ENCODE results near the gene FBXW2.
A peak's percentile ranks its signal among the peaks of the same experiment; 100 is the strongest.
"Not testable (repeated sequence)": the region's sequence is repeated elsewhere in the genome, so short reads cannot be mapped to it uniquely, and the experiment has no call there.

FBXW2 gene

GRCh38 chr9:120755810-120756434, 37.3 kb downstream of the FBXW2 start:
- Histone ChIP-seq H3K4me1 (ENCODE audit: control insufficient read depth in 1 of 2, insufficient read depth in 1 of 2, low read depth in 1 of 2, low read length in 1 of 2) (peaks cover 57 to 65% of the 10 kb centered on the region in 2 experiments), H3K27me3 (no peaks in the 10 kb centered on the region), H3K9me3 (no peaks in the 10 kb centered on the region), H3K4me3 (ENCODE audit: low read depth in 1 of 2, low read length in 1 of 2) (no peak overlapping the region), H3K27ac (peak overlapping the region; percentile 77), H3K36me3 (peaks cover 6% of the 10 kb centered on the region)
- peak; percentile 92 for TF ChIP-seq CTCF (IDR thresholded peaks at IDR 0.05)

GRCh38 chr9:120755044-120755443, 38.2 kb downstream of the FBXW2 start:
- H3K36me3 ChIP-seq, result no peaks in the 10 kb centered on the region
- H3K27ac ChIP-seq, result peak overlapping the region; percentile 77
- no peak overlapping the region for H3K4me3 ChIP-seq (ENCODE audit: low read depth in 1 of 2, low read length in 1 of 2)
- H3K27me3 ChIP-seq, result no peaks in the 10 kb centered on the region
- H3K9me3 ChIP-seq, result no peaks in the 10 kb centered on the region
- H3K4me1 ChIP-seq (ENCODE audit: control insufficient read depth in 1 of 2, insufficient read depth in 1 of 2, low read depth in 1 of 2, low read length in 1 of 2), result peaks cover 57 to 62% of the 10 kb centered on the region in 2 experiments
- TF ChIP-seq CTCF (IDR thresholded peaks at IDR 0.05), result no peak

DNA sequence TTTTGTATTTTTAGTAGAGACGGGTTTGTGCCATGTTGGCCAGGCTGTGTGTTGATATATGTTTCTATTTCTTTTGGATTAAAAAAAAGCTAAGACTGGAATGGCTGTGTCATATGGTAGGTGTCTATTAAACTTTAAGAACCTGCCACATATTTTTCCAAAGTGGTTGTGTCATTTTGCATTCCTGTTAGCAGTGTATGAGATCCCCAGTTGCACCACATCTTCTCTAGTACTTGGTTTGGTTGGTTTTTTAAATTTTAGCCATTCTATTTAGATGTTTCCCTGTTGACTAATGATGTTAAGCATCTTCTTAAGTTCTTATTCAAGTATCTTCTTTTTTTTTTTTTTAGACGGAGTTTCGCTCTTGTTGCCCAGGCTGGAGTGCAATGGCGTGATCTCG, 42.8 kb downstream of the FBXW2 start:
- Histone ChIP-seq H3K9me3 (no peaks in the 10 kb centered on the region), H3K4me1 (ENCODE audit: control insufficient read depth in 1 of 2, insufficient read depth in 1 of 2, low read depth in 1 of 2, low read length in 1 of 2) (peaks cover 17 to 19% of the 10 kb centered on the region in 2 experiments), H3K4me3 (ENCODE audit: low read depth in 1 of 2, low read length in 1 of 2) (no peak overlapping the region), H3K27me3 (no peaks in the 10 kb centered on the region), H3K36me3 (no peaks in the 10 kb centered on the region), H3K27ac (no peak overlapping the region)
- no peak for TF ChIP-seq CTCF (IDR thresholded peaks at IDR 0.05)

DNA sequence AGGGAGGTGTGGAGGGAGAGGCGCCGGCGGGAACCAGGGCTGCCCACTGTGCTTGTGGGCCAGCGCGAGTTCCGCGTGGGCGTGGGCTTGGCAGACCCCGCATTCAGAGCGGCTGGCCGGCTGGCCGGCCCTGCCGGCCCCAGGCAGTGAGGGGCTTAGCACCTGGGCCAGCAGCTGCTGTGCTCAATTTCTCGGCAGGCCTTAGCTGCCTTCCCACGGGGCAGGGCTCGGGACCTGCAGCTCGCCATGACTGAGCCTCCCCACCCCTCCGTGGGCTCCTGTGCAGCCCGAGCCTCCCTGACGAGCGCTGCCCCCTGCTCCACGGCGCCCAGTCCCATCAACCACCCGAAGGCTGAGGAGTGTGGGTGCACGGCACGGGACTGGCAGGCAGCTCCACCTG, 46.9 kb downstream of the FBXW2 start:
- H3K9me3 ChIP-seq; H3K4me3 ChIP-seq (ENCODE audit: low read depth in 1 of 2, low read length in 1 of 2); H3K27me3 ChIP-seq; H3K36me3 ChIP-seq; H3K27ac ChIP-seq: not testable (repeated sequence)
- peaks cover 28 to 32% of the 10 kb centered on the region in 2 experiments for H3K4me1 ChIP-seq (ENCODE audit: control insufficient read depth in 1 of 2, insufficient read depth in 1 of 2, low read depth in 1 of 2, low read length in 1 of 2)

DNA sequence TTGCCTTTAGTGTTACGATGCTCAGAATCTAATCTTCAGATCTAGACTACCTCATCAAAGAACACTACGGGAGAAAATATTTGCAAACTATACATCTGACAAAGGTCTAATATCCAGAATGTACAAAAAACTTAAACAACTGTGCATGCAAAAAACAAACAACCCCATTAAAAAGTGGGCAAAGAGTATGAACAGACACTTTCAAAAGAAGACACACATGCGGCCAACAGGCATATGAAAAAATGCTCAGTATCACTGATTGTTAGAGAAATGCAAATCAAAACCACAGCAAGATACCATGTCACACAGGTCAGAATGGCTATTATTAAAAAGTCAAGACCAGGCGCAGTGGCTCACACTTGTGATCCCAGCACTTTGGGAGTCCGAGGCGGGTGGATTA, 47.9 kb downstream of the FBXW2 start:
- no peaks in the 10 kb centered on the region for H3K27me3 ChIP-seq
- H3K9me3 ChIP-seq, result no peaks in the 10 kb centered on the region
- peaks cover 38 to 43% of the 10 kb centered on the region in 2 experiments for H3K4me1 ChIP-seq (ENCODE audit: control insufficient read depth in 1 of 2, insufficient read depth in 1 of 2, low read depth in 1 of 2, low read length in 1 of 2)
- TF ChIP-seq CTCF (IDR thresholded peaks at IDR 0.05), result no peak
- H3K27ac ChIP-seq, result no peak overlapping the region
- H3K36me3 ChIP-seq, result no peaks in the 10 kb centered on the region
- no peak overlapping the region for H3K4me3 ChIP-seq (ENCODE audit: low read depth in 1 of 2, low read length in 1 of 2)

- peaks cover 59 to 65% of the 10 kb centered on the region in 2 experiments for H3K4me1 ChIP-seq (ENCODE audit: control insufficient read depth in 1 of 2, insufficient read depth in 1 of 2, low read depth in 1 of 2, low read length in 1 of 2)
Observed at GRCh38 chr9:120742951-120743416, 50.2 kb downstream of the FBXW2 start.

More at GRCh38 chr9:120742951-120743416, 50.2 kb downstream of the FBXW2 start:
- H3K4me3 ChIP-seq (ENCODE audit: low read depth in 1 of 2, low read length in 1 of 2), result no peak overlapping the region
- H3K36me3 ChIP-seq, result no peaks in the 10 kb centered on the region
- TF ChIP-seq CTCF (IDR thresholded peaks at IDR 0.05), result peak; percentile 83
- no peaks in the 10 kb centered on the region for H3K27me3 ChIP-seq
- no peaks in the 10 kb centered on the region for H3K9me3 ChIP-seq
- H3K27ac ChIP-seq, result peak overlapping the region; percentile 44

All from neutrophil (primary cell).